Testis (tissue), 3 donors: ENCODE data around the gene LOXL3. TPM values are rescaled to one million over a fixed set of nuclear protein-coding genes. Genes with fewer than 3 reads are reported as not detected.

Source experiments
- DNase-seq: peaks from one replicate; pipeline ENCODE4 v3.0.0-alpha.2; 2019
- H3K27ac ChIP-seq, 2 donors: fragments of 200-600 bp; sonication (generic); one replicate each; pipeline ENCODE4 v1.5.1; 2019
- H3K27me3 ChIP-seq: fragments of 200-600 bp; sonication (generic); one replicate; pipeline ENCODE4 v1.5.1; 2019
- H3K36me3 ChIP-seq: fragments of 200-600 bp; sonication (generic); one replicate; pipeline ENCODE4 v1.5.1; 2017; ENCODE audit warnings: low read depth; ENCODE audit errors: missing control alignments
- H3K4me1 ChIP-seq: fragments of 200-600 bp; sonication (generic); one replicate; pipeline ENCODE4 v1.5.1; 2019
- H3K4me3 ChIP-seq, 2 donors: fragments of 200-600 bp; sonication (generic); one replicate each; pipeline ENCODE4 v1.5.1; 2017 to 2019
- H3K9me3 ChIP-seq: fragments of 200-600 bp; sonication (generic); one replicate; pipeline ENCODE4 v1.5.1; 2017
- CTCF ChIP-seq, 3 experiments: fragments of 450-650 bp in 2 of 3; fragments of 200-600 bp in 1 of 3; sonication (generic) in 1 of 3; IDR thresholded peaks; one replicate each; pipeline ENCODE4 v1.5.1; 2016 to 2019; ENCODE audit warnings: antibody characterized with exemption in 3 of 3, mild to moderate bottlenecking in 2 of 3, moderate library complexity in 1 of 3
- POLR2A ChIP-seq: fragments of 450-650 bp; IDR thresholded peaks from one replicate; pipeline ENCODE4 v1.6.1; 2017; ENCODE audit warnings: antibody characterized with exemption, mild to moderate bottlenecking, moderate library complexity
- WGBS, 2 donors: methylation state at CpG; one replicate each; pipeline ENCODE4 v1.1.5; 2018; 5-methylcytosine and 5-hydroxymethylcytosine counted together
- intact Hi-C: fragments of 100-400 bp; cut with DNase I; formaldehyde crosslinking; loops from one replicate; pipeline ENCODE4 v1.15.1; 2023; ENCODE audit warnings: low total_unique reads
- polyA plus RNA-seq: library from polyadenylated mRNA; stranded (reverse); fragments of 350-450 nt; fragmentation: Illumina TruSeq; extraction: RNeasy Lipid Tissue Mini Kit (QIAGEN cat#74804); gene quantifications from one replicate; pipeline ENCODE4 v1.2.3, GENCODE V29; 2014; ENCODE audit warnings: low read depth, low replicate concordance; ENCODE audit not compliant: insufficient read depth
- total RNA-seq, 2 donors: library from RNA; depleted of rRNA; stranded (reverse); fragments of >200 nt; gene quantifications; one replicate each; pipeline ENCODE4 v1.2.3, GENCODE V29; 2016

LOXL3 gene
- total and polyA plus RNA-seq, 3 donors from 2014 or later, result 10.5 to 15.2 (median 13.1) TPM

GRCh38 chr2:74530239-74531187 is 23.2 kb downstream of the LOXL3 start:
- TF ChIP-seq CTCF (IDR thresholded peaks at IDR 0.05), result no peak
- TF ChIP-seq POLR2A, result no peak
- DNase-seq, result peak; percentile 49
- Histone ChIP-seq H3K9me3 (no peaks in the 10 kb centered on the region), H3K4me3 (peak overlapping the region; percentile 72 to 87), H3K27ac (peak overlapping the region; percentile 62 to 82), H3K4me1 (peaks cover 16% of the 10 kb centered on the region), H3K27me3 (no peaks in the 10 kb centered on the region), H3K36me3 (no peaks in the 10 kb centered on the region)
- intact Hi-C loops, result no loop called here
- 1 to 3% methylated on average over 18 to 43 of the region's 54 CpGs for WGBS, 2 donors

GRCh38 chr2:74529357-74530238 is 24.1 kb downstream of the LOXL3 start, which contains the start of the genes AUP1 and HTRA2:
Gene AUP1 (minus strand): TSS chr2:74529706. CDS start chr2:74529629, 77 bp downstream.
Gene HTRA2 (plus strand): TSS chr2:74529933. CDS start chr2:74530007, 74 bp downstream.
- H3K4me1 ChIP-seq, result peaks cover 16% of the 10 kb centered on the region
- intact Hi-C loops, result no loop called here
- H3K27ac ChIP-seq, result peak within 1 kb of the TSS; percentile 62 to 82
- H3K36me3 ChIP-seq, result no peaks in the 10 kb centered on the region
- 0 to 3% methylated on average over 15 to 56 of the region's 87 CpGs for WGBS, 2 donors
- peak within 1 kb of the TSS; percentile 72 to 87 for H3K4me3 ChIP-seq
- TF ChIP-seq CTCF (IDR thresholded peaks at IDR 0.05), result no peak
- no peak for TF ChIP-seq POLR2A
- peak; percentile 99 for DNase-seq
- no peaks in the 10 kb centered on the region for H3K9me3 ChIP-seq
- H3K27me3 ChIP-seq, result no peaks in the 10 kb centered on the region

- intact Hi-C loops, result no loop called here
- DNase-seq, result no peak
- TF ChIP-seq POLR2A (no peak), CTCF (IDR thresholded peaks at IDR 0.05) (no peak)
- H3K9me3 ChIP-seq, result no peaks in the 10 kb centered on the region
- H3K4me3 ChIP-seq, result peak overlapping the region; percentile 72 to 87
- 13 to 14% methylated on average over 17 to 28 of the region's 29 CpGs for WGBS, 2 donors
- peak overlapping the region; percentile 62 to 82 for H3K27ac ChIP-seq
- H3K4me1 ChIP-seq, result peaks cover 16% of the 10 kb centered on the region
- no peaks in the 10 kb centered on the region for H3K36me3 ChIP-seq
- no peaks in the 10 kb centered on the region for H3K27me3 ChIP-seq
Observed at GRCh38 chr2:74528600-74529356, 25.0 kb downstream of the LOXL3 start.

GRCh38 chr2:74527741-74528140 is 26.0 kb downstream of the LOXL3 start:
- H3K4me1 ChIP-seq, result peaks cover 16% of the 10 kb centered on the region
- H3K4me3 ChIP-seq, result no peak overlapping the region
- WGBS, 2 donors, result 94 to 95% methylated on average over 9 of the region's 9 CpGs
- no peak overlapping the region for H3K27ac ChIP-seq
- H3K9me3 ChIP-seq, result no peaks in the 10 kb centered on the region
- no peak for DNase-seq
- H3K36me3 ChIP-seq, result no peaks in the 10 kb centered on the region
- TF ChIP-seq POLR2A (no peak), CTCF (IDR thresholded peaks at IDR 0.05) (no peak)
- intact Hi-C loops, result no loop called here
- no peaks in the 10 kb centered on the region for H3K27me3 ChIP-seq
